Esophagus mucosa (tissue), 1 donor: ENCODE measurements around the gene DCAF5. TPM values are rescaled to one million over a fixed set of nuclear protein-coding genes. Genes with fewer than 3 reads are reported as not detected.
A peak's percentile ranks its signal among the peaks of the same experiment; 100 is the strongest.
"Not testable (repeated sequence)": the region's sequence is repeated elsewhere in the genome, so short reads cannot be mapped to it uniquely, and the experiment has no call there.

Source experiments
- ATAC-seq: fragments of 200-7000 bp; cut with Tn5 transposase; one replicate; pipeline ENCODE4 v1.9.1; 2020
- total RNA-seq: library from RNA; stranded (reverse); gene quantifications from one replicate; pipeline ENCODE4 v1.2.4, GENCODE V29; 2023
- donor health status: DM: yes; HTN: yes; CAD: no.

The DCAF5 gene
- total RNA-seq, 1 donor from 2014 or later, result 28.1 TPM

GRCh38 chr14:69042299-69042698 lies 110.6 kb downstream of the DCAF5 start:
- ATAC-seq, result no peak

- no peak for ATAC-seq
These were observed 111.1 kb downstream of the DCAF5 start for GRCh38 chr14:69041783-69042182.

- ATAC-seq, result no peak
These were observed 112.6 kb downstream of the DCAF5 start for GRCh38 chr14:69040353-69040752.

- ATAC-seq, result peak; percentile 47
These were observed 113.7 kb downstream of the DCAF5 start for GRCh38 chr14:69039288-69039628.

- ATAC-seq, result no peak
These were observed 114.2 kb downstream of the DCAF5 start for GRCh38 chr14:69038455-69039287.

DNA sequence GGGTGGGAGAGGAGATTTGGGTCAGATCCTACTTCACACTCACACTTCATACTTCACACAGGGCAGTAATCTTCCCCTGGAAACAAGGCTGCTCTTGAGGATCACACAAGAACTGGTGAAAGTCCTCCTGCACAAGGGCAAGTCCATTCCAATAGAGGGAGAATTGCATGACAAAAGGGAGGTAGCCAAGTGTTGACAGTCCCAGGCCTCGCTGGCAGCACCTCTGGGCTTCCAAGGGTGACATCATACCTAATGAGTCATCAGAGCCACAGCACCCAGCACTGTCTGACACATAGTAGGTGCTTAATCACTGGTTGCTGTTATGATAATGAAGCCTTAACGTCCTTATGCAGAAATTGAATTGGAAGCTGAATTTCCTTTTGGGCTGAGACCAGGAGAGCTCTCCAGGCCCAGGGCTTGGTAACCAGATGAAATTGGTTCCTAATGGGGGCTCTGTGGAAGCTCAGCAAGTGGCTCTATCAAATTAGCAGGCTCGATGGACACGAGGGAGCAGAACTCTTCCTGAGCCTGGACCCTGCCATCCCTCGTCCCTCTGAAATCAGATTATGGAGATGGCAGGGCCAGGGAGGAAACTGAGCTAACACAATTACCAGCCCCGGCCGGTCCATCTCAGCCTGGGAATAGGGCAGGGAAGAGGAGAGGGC lies 115.0 kb downstream of the DCAF5 start:
- ATAC-seq, result peak; percentile 56

- ATAC-seq, result no peak
These were observed 116.0 kb downstream of the DCAF5 start for GRCh38 chr14:69036757-69037506.

DNA sequence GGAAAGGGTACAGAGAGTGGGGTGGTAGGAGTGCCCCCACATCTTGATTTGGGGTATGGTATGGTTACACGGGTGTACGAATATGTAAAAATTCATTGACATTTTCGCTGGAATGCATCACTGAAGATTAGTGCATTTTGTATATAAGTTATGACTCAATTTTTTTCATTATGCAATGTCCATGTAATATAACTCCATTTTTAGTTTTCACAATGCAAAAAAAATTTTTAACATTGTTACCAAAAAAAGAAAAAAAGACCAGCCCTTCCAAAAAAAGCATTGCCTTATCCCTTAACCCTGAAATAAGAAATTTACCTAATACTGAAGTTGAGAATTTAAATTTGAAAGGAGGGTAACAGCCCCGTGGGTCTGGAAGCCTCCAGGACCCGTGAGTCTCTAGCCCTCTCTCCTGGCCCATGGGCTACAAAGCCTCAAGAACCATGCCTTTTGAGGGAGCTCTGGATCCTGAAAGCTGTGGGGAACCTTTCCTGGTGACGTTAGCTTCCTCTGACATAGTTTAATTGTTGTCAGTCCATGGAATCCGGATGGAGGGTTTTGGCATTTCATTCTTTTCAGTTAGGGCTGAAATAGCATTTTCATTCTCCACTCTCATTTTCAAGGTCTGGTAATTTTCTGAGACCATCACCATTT lies 118.2 kb downstream of the DCAF5 start:
- no peak for ATAC-seq

- ATAC-seq, result no peak
These were observed 125.5 kb downstream of the DCAF5 start for GRCh38 chr14:69027242-69027913.

GRCh38 chr14:69023035-69023434 lies 129.9 kb downstream of the DCAF5 start:
- ATAC-seq, result no peak

DNA sequence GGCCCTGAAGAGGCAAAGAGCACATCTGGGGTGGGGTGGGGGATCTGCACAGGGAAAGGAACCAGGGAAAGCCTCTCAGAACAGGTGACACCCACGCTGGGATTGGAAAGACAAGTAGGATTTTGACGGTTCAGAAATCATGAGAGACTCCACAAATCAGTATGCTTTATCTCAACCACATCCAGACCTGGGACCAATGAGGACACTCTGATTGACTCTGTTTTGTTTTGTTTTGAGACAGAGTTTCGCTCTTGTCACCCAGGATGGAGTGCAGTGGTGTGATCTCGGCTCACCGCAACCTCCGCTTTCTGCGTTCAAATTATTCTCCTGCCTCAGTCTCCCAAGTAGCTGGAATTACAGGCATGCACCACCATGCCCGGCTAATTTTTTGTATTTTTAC lies 130.8 kb downstream of the DCAF5 start:
- not testable (repeated sequence) for ATAC-seq

GRCh38 chr14:69017706-69018105 lies 135.2 kb downstream of the DCAF5 start:
- no peak for ATAC-seq

GRCh38 chr14:69014829-69015259 lies 138.1 kb downstream of the DCAF5 start:
- ATAC-seq, result peak; percentile 45

DNA sequence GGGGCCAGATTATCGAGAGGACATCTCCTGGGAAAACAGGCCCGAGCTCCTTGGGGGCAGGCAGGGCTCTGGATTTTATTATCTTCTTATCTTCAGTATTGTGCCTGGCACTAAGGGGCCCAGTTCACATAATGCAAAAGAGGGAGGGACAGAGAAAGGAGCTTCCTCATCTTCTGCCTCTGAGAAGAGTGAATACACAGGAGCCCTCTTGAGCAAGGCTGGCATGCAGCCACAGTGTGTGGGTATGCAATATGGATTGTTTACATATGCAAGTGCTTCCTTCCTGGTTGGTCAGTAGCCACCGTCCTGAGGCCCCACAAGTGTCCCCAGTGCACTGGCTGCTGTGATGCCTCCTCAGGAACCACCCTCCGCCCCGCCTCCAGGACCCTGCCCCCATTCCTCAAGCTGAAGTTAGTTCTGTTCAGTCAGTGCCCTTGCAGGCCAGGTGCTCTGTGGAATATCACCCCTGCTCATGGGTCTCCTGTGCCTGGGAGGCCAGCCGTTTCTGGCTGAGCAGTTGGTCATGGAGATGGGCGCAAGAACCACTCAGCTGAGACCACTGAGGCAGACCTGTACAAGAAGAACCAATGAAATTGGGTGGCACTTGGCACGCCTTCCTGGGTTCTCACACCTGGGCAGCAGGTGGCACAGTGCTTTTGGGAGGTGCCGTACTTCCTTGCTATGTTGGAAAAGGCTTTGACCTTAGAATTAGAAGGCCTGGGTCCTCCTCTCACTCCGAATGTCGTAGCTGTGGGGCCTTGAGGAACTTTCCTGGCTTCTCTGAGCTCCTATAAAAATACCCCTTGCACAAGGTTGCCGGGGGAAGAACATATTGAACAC lies 138.8 kb downstream of the DCAF5 start:
- peak; percentile 67 for ATAC-seq

DNA sequence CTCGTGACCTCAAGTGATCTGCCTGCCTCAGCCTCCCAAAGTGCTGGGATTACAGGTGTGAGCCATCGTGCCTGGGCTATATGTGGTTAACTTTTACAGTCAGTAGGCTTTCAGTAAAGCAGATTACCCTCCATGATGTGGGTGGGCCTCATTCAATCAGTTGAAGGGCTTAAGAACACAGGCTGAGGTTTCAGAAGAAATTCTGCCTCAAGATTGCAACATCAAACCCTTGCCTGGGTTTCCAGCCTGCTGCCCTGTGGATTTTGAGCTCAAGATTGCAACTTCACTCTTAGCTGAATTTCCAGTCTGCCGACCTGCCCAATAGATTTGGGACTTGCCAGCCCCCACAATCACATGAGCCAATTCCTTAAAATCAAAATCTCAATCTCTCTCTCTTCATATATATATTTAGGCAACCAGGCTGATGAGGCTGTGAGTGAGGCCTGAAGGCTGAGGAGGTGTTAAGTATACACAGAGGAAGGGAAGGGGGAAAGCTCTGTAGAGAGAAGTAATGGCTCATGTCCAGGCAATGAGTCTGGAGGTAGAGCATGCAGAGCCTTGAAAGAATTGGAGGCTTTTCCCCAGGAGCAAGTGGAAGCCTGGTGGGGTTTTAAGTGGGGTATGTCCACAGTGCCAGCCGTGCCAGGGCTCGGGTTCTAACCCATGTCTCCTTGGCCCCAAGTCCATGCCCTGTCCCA lies 140.5 kb downstream of the DCAF5 start:
- no peak for ATAC-seq

GRCh38 chr14:69010648-69011047 lies 142.3 kb downstream of the DCAF5 start:
- no peak for ATAC-seq

GRCh38 chr14:69008421-69008884 lies 144.5 kb downstream of the DCAF5 start:
- ATAC-seq, result no peak

GRCh38 chr14:69006346-69006745 lies 146.6 kb downstream of the DCAF5 start:
- ATAC-seq, result no peak

DNA sequence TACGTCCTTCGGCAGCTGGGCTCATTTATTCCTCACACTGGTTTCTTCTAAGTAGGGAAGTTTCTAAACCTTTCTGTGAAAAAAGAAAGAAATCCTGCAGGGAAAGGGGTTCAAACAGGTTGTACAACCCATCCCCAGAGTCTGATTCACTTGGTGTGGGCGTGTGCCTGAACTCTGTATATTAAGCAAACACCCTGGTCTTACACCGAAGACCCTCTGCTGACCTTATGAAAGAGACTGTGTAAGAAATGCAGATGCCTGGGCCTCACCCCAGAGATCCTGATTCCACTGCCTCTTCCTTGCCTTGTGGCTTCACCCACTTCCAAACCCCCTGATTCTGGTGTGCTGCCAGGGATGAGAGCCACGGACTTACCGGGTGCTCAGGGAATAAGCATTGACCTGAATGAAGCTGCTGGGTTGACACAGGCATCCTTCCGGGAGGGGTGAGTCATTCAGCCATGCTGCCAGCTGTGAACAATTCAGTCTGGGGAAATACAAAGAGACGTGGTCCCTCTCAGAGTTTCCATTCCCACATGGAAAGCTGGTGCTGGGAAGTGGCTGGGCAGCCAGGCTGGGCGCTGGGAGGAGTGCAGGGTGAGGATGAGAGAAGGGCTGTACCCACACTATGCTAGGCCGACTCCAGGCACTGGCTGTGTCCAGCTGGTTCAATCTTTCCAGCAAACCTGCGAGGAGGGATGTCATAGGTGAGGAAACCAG lies 147.3 kb downstream of the DCAF5 start:
- ATAC-seq, result peak; percentile 90
